Liver (tissue), 3 donors: ENCODE measurements around the gene MUC13.

ENCODE experiments used
- FOXA1 ChIP-seq: IDR thresholded peaks from 2 replicates; pipeline ENCODE4 v1.6.1; 2016; ENCODE audit warnings: antibody characterized with exemption
- JUND ChIP-seq, 2 donors: IDR thresholded peaks; 2 replicates each; pipeline ENCODE4 v1.6.1; 2016; ENCODE audit warnings: antibody characterized with exemption in 2 of 2
- NR2F2 ChIP-seq: IDR thresholded peaks from 2 replicates; pipeline ENCODE4 v1.6.1; 2016; ENCODE audit warnings: antibody characterized with exemption
- RAD21 ChIP-seq, 2 donors: IDR thresholded peaks; 2 replicates each; pipeline ENCODE4 v1.6.1; 2016; ENCODE audit warnings: antibody characterized with exemption in 2 of 2, mild to moderate bottlenecking in 2 of 2
- REST ChIP-seq: IDR thresholded peaks from 2 replicates; pipeline ENCODE4 v1.6.1; 2016; ENCODE audit warnings: antibody characterized with exemption, mild to moderate bottlenecking
- RXRA ChIP-seq, 2 donors: IDR thresholded peaks; 2 replicates each; pipeline ENCODE4 v1.6.1; 2017 to 2018; ENCODE audit warnings: antibody characterized with exemption in 2 of 2, mild to moderate bottlenecking in 1 of 2
- SP1 ChIP-seq: IDR thresholded peaks from 2 replicates; pipeline ENCODE4 v1.6.1; 2018; ENCODE audit warnings: antibody characterized with exemption, mild to moderate bottlenecking
- TAF1 ChIP-seq: conservative IDR thresholded peaks from 2 replicates; pipeline ENCODE4 v1.6.1; 2016; ENCODE audit warnings: antibody characterized with exemption, mild to moderate bottlenecking
- YY1 ChIP-seq: IDR thresholded peaks from 2 replicates; pipeline ENCODE4 v1.6.1; 2016; ENCODE audit warnings: antibody characterized with exemption, mild to moderate bottlenecking
- ZBTB33 ChIP-seq: IDR thresholded peaks from 2 replicates; pipeline ENCODE4 v1.6.1; 2016; ENCODE audit warnings: antibody characterized with exemption
- TF ChIP-seq, protein P1 (sequence below): fragments of 150-350 bp; IDR thresholded peaks from 2 replicates; pipeline ENCODE4 v1.5.1; 2017; ENCODE audit warnings: improper control_type of control experiment, low read depth, low read length; ENCODE audit not compliant: missing input control
- TF ChIP-seq, protein P2 (sequence below): IDR thresholded peaks from 2 replicates; pipeline ENCODE4 v1.6.1; 2016; ENCODE audit warnings: antibody characterized with exemption
- TF ChIP-seq, protein P3 (sequence below): IDR thresholded peaks from 2 replicates; pipeline ENCODE4 v1.6.1; 2016; ENCODE audit warnings: antibody characterized with exemption
- donor health status: healthy.
- donor health status: healthy.

DNA sequence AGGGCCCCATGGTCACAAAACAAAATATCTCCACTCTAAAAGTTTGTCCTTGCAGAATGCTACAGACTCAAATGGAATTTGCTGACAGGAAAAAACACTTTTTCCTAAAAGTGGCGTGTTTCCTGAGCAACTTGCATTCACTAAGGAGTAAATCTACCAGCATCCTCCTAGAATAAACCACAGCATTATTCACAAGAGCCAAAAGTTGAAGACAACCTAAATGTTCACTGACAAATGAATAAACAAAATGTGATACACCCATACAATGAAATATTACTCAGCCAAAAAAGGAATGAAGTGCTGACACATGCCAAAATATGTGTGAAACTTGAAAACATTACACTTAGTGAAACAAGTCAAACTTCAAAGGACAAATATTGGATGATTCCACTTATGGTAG lies 76.3 kb downstream of the MUC13 start:
- TF ChIP-seq, protein P1, sequence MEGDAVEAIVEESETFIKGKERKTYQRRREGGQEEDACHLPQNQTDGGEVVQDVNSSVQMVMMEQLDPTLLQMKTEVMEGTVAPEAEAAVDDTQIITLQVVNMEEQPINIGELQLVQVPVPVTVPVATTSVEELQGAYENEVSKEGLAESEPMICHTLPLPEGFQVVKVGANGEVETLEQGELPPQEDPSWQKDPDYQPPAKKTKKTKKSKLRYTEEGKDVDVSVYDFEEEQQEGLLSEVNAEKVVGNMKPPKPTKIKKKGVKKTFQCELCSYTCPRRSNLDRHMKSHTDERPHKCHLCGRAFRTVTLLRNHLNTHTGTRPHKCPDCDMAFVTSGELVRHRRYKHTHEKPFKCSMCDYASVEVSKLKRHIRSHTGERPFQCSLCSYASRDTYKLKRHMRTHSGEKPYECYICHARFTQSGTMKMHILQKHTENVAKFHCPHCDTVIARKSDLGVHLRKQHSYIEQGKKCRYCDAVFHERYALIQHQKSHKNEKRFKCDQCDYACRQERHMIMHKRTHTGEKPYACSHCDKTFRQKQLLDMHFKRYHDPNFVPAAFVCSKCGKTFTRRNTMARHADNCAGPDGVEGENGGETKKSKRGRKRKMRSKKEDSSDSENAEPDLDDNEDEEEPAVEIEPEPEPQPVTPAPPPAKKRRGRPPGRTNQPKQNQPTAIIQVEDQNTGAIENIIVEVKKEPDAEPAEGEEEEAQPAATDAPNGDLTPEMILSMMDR, result no peak
- TF ChIP-seq REST (no peak), YY1 (no peak), JUND (IDR thresholded peaks at IDR 0.05) (no peak), RAD21 (IDR thresholded peaks at IDR 0.05) (peak in 1 of 2 donors; percentile 3), FOXA1 (no peak), RXRA (IDR thresholded peaks at IDR 0.05) (no peak), TAF1 (no peak), SP1 (no peak), NR2F2 (no peak), ZBTB33 (no peak)
- TF ChIP-seq, protein P2, sequence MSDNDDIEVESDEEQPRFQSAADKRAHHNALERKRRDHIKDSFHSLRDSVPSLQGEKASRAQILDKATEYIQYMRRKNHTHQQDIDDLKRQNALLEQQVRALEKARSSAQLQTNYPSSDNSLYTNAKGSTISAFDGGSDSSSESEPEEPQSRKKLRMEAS, result no peak
- TF ChIP-seq, protein P3, sequence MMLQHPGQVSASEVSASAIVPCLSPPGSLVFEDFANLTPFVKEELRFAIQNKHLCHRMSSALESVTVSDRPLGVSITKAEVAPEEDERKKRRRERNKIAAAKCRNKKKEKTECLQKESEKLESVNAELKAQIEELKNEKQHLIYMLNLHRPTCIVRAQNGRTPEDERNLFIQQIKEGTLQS, result no peak
